ENCODE measurements around the gene TYMP.

DNA sequence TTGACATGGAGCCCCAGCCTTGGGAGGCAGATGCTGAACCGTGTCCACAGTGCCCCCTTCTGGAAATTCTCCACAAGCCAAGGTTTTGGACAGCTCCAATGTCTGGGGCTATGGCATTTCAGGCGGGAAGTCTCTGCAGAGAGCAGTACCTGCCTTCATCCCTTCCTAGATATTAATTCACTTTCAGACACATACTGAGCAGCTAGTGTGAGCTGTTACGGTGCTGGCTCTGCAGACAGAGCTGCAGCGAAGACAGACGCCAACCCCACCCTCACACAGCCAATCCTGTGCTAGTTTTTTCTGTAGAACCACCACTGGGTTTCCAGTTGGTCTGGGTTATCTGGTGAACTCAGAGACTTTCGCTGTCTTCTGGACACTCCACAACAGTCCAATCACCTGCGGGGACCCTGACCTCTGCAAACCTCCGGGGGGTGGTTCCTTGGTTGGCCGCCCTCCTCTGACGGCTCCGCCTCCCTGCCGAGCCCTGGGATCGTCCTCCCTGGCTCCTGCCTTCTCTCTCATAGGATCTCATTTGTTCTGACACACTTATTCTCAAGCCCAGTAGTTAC lies 31.4 kb downstream of the TYMP start:
- TF ChIP-seq, protein P1, sequence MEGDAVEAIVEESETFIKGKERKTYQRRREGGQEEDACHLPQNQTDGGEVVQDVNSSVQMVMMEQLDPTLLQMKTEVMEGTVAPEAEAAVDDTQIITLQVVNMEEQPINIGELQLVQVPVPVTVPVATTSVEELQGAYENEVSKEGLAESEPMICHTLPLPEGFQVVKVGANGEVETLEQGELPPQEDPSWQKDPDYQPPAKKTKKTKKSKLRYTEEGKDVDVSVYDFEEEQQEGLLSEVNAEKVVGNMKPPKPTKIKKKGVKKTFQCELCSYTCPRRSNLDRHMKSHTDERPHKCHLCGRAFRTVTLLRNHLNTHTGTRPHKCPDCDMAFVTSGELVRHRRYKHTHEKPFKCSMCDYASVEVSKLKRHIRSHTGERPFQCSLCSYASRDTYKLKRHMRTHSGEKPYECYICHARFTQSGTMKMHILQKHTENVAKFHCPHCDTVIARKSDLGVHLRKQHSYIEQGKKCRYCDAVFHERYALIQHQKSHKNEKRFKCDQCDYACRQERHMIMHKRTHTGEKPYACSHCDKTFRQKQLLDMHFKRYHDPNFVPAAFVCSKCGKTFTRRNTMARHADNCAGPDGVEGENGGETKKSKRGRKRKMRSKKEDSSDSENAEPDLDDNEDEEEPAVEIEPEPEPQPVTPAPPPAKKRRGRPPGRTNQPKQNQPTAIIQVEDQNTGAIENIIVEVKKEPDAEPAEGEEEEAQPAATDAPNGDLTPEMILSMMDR (optimal IDR thresholded peaks at IDR 0.05 in 1 of 3, IDR thresholded peaks at IDR 0.05 in 1 of 3, conservative IDR thresholded peaks at IDR 0.05 in 1 of 3; ENCODE audit: extremely low read depth in 1 of 3, insufficient read depth in 2 of 3, low read length in 3 of 3) = peak; percentile 76 to 85 (median 77)
- TF ChIP-seq EZH2 (IDR thresholded peaks at IDR 0.05; ENCODE audit: low read length) = no peak

Measured in keratinocyte (primary cell).